HL-60 (cell line): Measurements from ENCODE around the gene OLR1.
"Not testable (repeated sequence)": the region's sequence is repeated elsewhere in the genome, so short reads cannot be mapped to it uniquely, and the experiment has no call there.

Experiments
- TF ChIP-seq, protein P1 (sequence below): IDR thresholded peaks from one replicate; pipeline ENCODE4 v1.5.1; 2011; ENCODE audit warnings: low read length, control low read depth, inconsistent platforms; ENCODE audit not compliant: insufficient read depth
- TF ChIP-seq, protein P2 (sequence below): IDR thresholded peaks from 2 replicates; pipeline ENCODE4 v1.6.1; 2012; ENCODE audit warnings: low read depth; ENCODE audit not compliant: insufficient replicate concordance

DNA sequence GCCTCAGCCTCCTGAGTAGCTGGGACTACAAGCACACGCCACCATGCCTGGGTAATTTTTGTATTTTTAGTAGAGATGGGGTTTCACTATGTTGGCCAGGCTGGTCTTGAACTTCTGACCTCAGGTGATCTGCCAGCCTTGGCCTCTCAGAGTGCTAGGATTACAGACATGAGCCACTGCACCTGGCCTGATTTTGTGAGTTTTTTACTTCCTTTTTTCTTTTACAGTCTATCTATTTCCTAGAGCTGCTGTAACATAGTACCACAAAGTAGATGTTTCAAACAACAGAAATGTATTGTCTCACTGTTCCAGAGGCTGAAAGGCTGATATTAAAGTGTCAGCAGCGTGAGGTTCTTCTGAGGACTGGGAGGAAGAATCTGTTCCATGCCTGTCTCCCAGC is 32.6 kb upstream of the OLR1 start:
- TF ChIP-seq, protein P1, sequence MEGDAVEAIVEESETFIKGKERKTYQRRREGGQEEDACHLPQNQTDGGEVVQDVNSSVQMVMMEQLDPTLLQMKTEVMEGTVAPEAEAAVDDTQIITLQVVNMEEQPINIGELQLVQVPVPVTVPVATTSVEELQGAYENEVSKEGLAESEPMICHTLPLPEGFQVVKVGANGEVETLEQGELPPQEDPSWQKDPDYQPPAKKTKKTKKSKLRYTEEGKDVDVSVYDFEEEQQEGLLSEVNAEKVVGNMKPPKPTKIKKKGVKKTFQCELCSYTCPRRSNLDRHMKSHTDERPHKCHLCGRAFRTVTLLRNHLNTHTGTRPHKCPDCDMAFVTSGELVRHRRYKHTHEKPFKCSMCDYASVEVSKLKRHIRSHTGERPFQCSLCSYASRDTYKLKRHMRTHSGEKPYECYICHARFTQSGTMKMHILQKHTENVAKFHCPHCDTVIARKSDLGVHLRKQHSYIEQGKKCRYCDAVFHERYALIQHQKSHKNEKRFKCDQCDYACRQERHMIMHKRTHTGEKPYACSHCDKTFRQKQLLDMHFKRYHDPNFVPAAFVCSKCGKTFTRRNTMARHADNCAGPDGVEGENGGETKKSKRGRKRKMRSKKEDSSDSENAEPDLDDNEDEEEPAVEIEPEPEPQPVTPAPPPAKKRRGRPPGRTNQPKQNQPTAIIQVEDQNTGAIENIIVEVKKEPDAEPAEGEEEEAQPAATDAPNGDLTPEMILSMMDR: not testable (repeated sequence)
- TF ChIP-seq, protein P2, sequence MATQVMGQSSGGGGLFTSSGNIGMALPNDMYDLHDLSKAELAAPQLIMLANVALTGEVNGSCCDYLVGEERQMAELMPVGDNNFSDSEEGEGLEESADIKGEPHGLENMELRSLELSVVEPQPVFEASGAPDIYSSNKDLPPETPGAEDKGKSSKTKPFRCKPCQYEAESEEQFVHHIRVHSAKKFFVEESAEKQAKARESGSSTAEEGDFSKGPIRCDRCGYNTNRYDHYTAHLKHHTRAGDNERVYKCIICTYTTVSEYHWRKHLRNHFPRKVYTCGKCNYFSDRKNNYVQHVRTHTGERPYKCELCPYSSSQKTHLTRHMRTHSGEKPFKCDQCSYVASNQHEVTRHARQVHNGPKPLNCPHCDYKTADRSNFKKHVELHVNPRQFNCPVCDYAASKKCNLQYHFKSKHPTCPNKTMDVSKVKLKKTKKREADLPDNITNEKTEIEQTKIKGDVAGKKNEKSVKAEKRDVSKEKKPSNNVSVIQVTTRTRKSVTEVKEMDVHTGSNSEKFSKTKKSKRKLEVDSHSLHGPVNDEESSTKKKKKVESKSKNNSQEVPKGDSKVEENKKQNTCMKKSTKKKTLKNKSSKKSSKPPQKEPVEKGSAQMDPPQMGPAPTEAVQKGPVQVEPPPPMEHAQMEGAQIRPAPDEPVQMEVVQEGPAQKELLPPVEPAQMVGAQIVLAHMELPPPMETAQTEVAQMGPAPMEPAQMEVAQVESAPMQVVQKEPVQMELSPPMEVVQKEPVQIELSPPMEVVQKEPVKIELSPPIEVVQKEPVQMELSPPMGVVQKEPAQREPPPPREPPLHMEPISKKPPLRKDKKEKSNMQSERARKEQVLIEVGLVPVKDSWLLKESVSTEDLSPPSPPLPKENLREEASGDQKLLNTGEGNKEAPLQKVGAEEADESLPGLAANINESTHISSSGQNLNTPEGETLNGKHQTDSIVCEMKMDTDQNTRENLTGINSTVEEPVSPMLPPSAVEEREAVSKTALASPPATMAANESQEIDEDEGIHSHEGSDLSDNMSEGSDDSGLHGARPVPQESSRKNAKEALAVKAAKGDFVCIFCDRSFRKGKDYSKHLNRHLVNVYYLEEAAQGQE: not testable (repeated sequence)
